Kidney epithelial cell (primary cell): ENCODE data around the gene PAFAH1B2. TPM values are rescaled to one million over a fixed set of nuclear protein-coding genes. Genes with fewer than 3 reads are reported as not detected.

Source experiments
- DNase-seq: peaks from one replicate; pipeline ENCODE4 v3.0.0-alpha.2; 2010; ENCODE audit warnings: low read depth
- H3K27me3 ChIP-seq: 2 replicates; pipeline ENCODE4 v1.6.0; 2011; ENCODE audit warnings: low read length; ENCODE audit not compliant: control insufficient read depth, insufficient read depth
- H3K36me3 ChIP-seq: 2 replicates; pipeline ENCODE4 v1.5.1; 2011; ENCODE audit warnings: low read length; ENCODE audit not compliant: control insufficient read depth, insufficient read depth
- H3K4me3 ChIP-seq: 2 replicates; pipeline ENCODE4 v1.5.1; 2011; ENCODE audit warnings: low read depth, mild to moderate bottlenecking, control low read depth, low read length
- total RNA-seq: library from RNA; depleted of rRNA; stranded (reverse); fragments of >200 nt; gene quantifications from 2 replicates; pipeline ENCODE4 v1.2.3, GENCODE V29; 2015
- TF ChIP-seq, protein P1 (sequence below): IDR thresholded peaks from 2 replicates; pipeline ENCODE4 v1.5.1; 2011; ENCODE audit warnings: mild to moderate bottlenecking, moderate library complexity, low read length, control low read depth, inconsistent platforms; ENCODE audit not compliant: insufficient read depth, poor library complexity, severe bottlenecking

PAFAH1B2 gene, protein sequence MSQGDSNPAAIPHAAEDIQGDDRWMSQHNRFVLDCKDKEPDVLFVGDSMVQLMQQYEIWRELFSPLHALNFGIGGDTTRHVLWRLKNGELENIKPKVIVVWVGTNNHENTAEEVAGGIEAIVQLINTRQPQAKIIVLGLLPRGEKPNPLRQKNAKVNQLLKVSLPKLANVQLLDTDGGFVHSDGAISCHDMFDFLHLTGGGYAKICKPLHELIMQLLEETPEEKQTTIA
- total RNA-seq, result 104 and 116 TPM in 2 replicates

- H3K36me3 ChIP-seq, result no peaks in the 10 kb centered on the region
- TF ChIP-seq, protein P1, sequence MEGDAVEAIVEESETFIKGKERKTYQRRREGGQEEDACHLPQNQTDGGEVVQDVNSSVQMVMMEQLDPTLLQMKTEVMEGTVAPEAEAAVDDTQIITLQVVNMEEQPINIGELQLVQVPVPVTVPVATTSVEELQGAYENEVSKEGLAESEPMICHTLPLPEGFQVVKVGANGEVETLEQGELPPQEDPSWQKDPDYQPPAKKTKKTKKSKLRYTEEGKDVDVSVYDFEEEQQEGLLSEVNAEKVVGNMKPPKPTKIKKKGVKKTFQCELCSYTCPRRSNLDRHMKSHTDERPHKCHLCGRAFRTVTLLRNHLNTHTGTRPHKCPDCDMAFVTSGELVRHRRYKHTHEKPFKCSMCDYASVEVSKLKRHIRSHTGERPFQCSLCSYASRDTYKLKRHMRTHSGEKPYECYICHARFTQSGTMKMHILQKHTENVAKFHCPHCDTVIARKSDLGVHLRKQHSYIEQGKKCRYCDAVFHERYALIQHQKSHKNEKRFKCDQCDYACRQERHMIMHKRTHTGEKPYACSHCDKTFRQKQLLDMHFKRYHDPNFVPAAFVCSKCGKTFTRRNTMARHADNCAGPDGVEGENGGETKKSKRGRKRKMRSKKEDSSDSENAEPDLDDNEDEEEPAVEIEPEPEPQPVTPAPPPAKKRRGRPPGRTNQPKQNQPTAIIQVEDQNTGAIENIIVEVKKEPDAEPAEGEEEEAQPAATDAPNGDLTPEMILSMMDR, result no peak
- peak within 1 kb of the TSS; percentile 87 for H3K4me3 ChIP-seq
- no peaks in the 10 kb centered on the region for H3K27me3 ChIP-seq
- peak; percentile 63 for DNase-seq
Observed at GRCh38 chr11:117143871-117144476, at the start of gene PAFAH1B2. Gene PAFAH1B2, plus strand, starts transcription at chr11:117144287. Its CDS starts 8,161 bp downstream, at chr11:117152448.

DNA sequence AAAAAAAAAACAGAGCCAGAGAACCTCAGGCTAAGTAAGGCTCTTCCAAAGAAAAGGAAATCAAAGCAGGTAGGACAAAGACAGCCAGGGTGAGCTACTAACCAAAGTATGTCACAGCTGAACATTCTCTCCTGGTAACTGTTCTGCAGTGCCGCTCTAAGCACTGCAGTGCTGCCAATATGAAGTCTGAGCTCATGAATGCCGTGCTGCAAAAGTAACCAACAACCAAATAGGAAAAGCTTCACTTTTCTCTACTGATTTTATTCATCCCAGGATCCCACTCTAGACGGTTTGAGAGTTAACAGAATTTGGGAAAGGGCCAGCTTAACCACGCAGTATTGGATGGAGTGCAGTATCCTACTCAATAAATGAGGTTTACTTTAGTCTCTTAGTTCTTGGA, 49.3 kb upstream of the PAFAH1B2 start:
- DNase-seq, result no peak
- no peak overlapping the region for H3K4me3 ChIP-seq

GRCh38 chr11:117095284-117096161, 48.6 kb upstream of the PAFAH1B2 start:
- TF ChIP-seq, protein P1, result no peak
- no peaks in the 10 kb centered on the region for H3K36me3 ChIP-seq
- H3K27me3 ChIP-seq, result no peaks in the 10 kb centered on the region
- H3K4me3 ChIP-seq, result no peak overlapping the region
- no peak for DNase-seq

More for the DNA sequence above, 49.3 kb upstream of the PAFAH1B2 start:
- TF ChIP-seq, protein P1, result no peak
- Histone ChIP-seq H3K36me3 (no peaks in the 10 kb centered on the region), H3K27me3 (no peaks in the 10 kb centered on the region)

GRCh38 chr11:117096201-117096991, 47.7 kb upstream of the PAFAH1B2 start:
- TF ChIP-seq, protein P1, result no peak
- no peaks in the 10 kb centered on the region for H3K27me3 ChIP-seq
- no peaks in the 10 kb centered on the region for H3K36me3 ChIP-seq
- H3K4me3 ChIP-seq, result no peak overlapping the region
- DNase-seq, result no peak

- DNase-seq, result no peak
- H3K36me3 ChIP-seq, result no peaks in the 10 kb centered on the region
- no peaks in the 10 kb centered on the region for H3K27me3 ChIP-seq
- TF ChIP-seq, protein P1, result no peak
- H3K4me3 ChIP-seq, result peak overlapping the region; percentile 91
Observed at GRCh38 chr11:117097014-117097388, 47.1 kb upstream of the PAFAH1B2 start.
